ENCODE results near the gene ENO3. TPM values are rescaled to one million over a fixed set of nuclear protein-coding genes. Genes with fewer than 3 reads are reported as not detected.

The ENO3 gene
- total RNA-seq, 4 donors from 2014 or later: 0.31 to 3.6 (median 1.5) TPM; not detected in 1

- WGBS, 2 donors: 39 to 41% methylated on average over 6 to 7 of the region's 8 CpGs
- peak overlapping the region in 2 of 4 donors; percentile 91 to 96 for H3K4me3 ChIP-seq
- H3K36me3 ChIP-seq: peaks cover 4 to 59% (median 14%) of the 10 kb centered on the region in 3 donors
These were observed 6.3 kb upstream of the ENO3 start for GRCh38 chr17:4944554-4945175.

GRCh38 chr17:4945176-4945943 is 5.6 kb upstream of the ENO3 start:
- Histone ChIP-seq H3K9me3 (no peaks in the 10 kb centered on the region), H3K27ac (peak overlapping the region; percentile 97 to 100 (median 98)), H3K4me3 (peak overlapping the region in 3 of 4 donors; percentile 6 to 96 (median 91)), H3K36me3 (peaks cover 4 to 59% (median 14%) of the 10 kb centered on the region in 3 donors), H3K27me3 (no peaks in the 10 kb centered on the region), H3K4me1 (peaks cover 45 to 90% (median 46%) of the 10 kb centered on the region in 3 donors)
- 13 to 27% methylated on average over 5 to 6 of the region's 7 CpGs for WGBS, 2 donors
- DNase-seq: no peak
- TF ChIP-seq POLR2A (IDR thresholded peaks at IDR 0.05) (no peak), CTCF (IDR thresholded peaks at IDR 0.05) (no peak)
- intact Hi-C loops (cut with DNase I): no loop called here

More at GRCh38 chr17:4944554-4945175, 6.3 kb upstream of the ENO3 start:
- intact Hi-C loops (cut with DNase I): no loop called here
- H3K27me3 ChIP-seq: no peaks in the 10 kb centered on the region
- no peaks in the 10 kb centered on the region for H3K9me3 ChIP-seq
- peaks cover 42 to 83% (median 43%) of the 10 kb centered on the region in 3 donors for H3K4me1 ChIP-seq
- H3K27ac ChIP-seq: peak overlapping the region; percentile 97 to 100 (median 98)
- no peak for DNase-seq
- TF ChIP-seq POLR2A (IDR thresholded peaks at IDR 0.05) (no peak), CTCF (IDR thresholded peaks at IDR 0.05) (no peak)

GRCh38 chr17:4945944-4946280 is 5.0 kb upstream of the ENO3 start:
- Histone ChIP-seq H3K4me3 (peak overlapping the region in 3 of 4 donors; percentile 91 to 97 (median 96)), H3K27me3 (no peaks in the 10 kb centered on the region), H3K9me3 (no peaks in the 10 kb centered on the region), H3K27ac (peak overlapping the region; percentile 97 to 100 (median 98)), H3K4me1 (peaks cover 45 to 92% (median 50%) of the 10 kb centered on the region in 3 donors), H3K36me3 (peaks cover 4 to 59% (median 14%) of the 10 kb centered on the region in 3 donors)
- 13 to 16% methylated on average over 3 to 4 of the region's 4 CpGs for WGBS, 2 donors
- intact Hi-C loops (cut with DNase I): no loop called here
- TF ChIP-seq POLR2A (IDR thresholded peaks at IDR 0.05) (no peak), CTCF (IDR thresholded peaks at IDR 0.05) (no peak)
- DNase-seq: no peak

DNA sequence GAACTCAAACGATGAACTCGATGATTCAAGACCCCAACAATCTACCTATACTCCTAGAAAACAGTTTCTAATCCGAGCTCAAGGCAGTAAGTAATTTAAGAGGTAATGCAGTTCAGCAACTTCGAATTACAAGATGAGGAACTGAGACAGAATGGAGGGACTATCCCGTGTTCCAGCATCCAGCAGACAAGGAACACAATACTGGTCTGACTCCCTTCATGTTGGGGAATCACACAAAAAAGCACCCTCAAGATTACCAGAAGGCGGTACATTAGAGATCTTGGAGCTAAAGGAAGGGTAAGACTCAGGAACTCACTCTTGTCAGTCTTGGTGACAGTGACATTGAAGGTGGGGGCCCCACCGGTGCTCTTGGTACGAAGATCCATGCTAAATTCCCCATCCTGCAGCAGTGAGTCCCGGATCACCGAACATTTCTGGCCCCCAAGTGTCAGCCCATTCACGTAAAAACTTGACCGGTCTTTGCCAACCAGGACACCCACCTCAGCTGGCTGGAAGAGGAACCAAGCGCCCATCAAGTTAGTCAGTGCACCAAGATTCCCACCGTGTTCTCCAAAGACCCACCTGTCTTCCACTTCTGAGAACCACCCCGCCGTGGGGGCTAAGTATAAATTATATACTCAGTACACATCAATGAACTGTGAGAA is 4.5 kb upstream of the ENO3 start:
- peaks cover 4 to 59% (median 14%) of the 10 kb centered on the region in 3 donors for H3K36me3 ChIP-seq
- 9 to 13% methylated on average over 8 to 9 of the region's 16 CpGs for WGBS, 2 donors
- no peaks in the 10 kb centered on the region for H3K9me3 ChIP-seq
- peak overlapping the region; percentile 91 to 97 (median 94) for H3K4me3 ChIP-seq
- H3K4me1 ChIP-seq: peaks cover 39 to 89% (median 45%) of the 10 kb centered on the region in 3 donors
- TF ChIP-seq POLR2A (IDR thresholded peaks at IDR 0.05) (no peak), CTCF (IDR thresholded peaks at IDR 0.05) (no peak)
- no peak for DNase-seq
- H3K27ac ChIP-seq: peak overlapping the region; percentile 97 to 100 (median 98)
- intact Hi-C loops (cut with DNase I): no loop called here
- no peaks in the 10 kb centered on the region for H3K27me3 ChIP-seq

Measured in esophagus squamous epithelium (tissue), 5 donors.